ENCODE data around the gene EDC3.

Gene EDC3

GRCh38 chr15:74626752-74627692 is 68.8 kb downstream of the EDC3 start:
- DNase-seq (ENCODE audit: low read depth in 1 of 2, low spot score in 1 of 2), result no peak

GRCh38 chr15:74626336-74626735 is 69.5 kb downstream of the EDC3 start:
- no peak for DNase-seq (ENCODE audit: low read depth in 1 of 2, low spot score in 1 of 2)

- DNase-seq (ENCODE audit: low read depth in 1 of 2, low spot score in 1 of 2), result no peak
Observed at GRCh38 chr15:74625693-74626092, 70.1 kb downstream of the EDC3 start.

- DNase-seq (ENCODE audit: low read depth in 1 of 2, low spot score in 1 of 2), result no peak
Observed at GRCh38 chr15:74624020-74624602, 71.7 kb downstream of the EDC3 start.

GRCh38 chr15:74622758-74623157 is 73.1 kb downstream of the EDC3 start:
- no peak for DNase-seq (ENCODE audit: low read depth in 1 of 2, low spot score in 1 of 2)

GRCh38 chr15:74621936-74622335 is 73.9 kb downstream of the EDC3 start:
- no peak for DNase-seq (ENCODE audit: low read depth in 1 of 2, low spot score in 1 of 2)

- DNase-seq (ENCODE audit: low read depth in 1 of 2, low spot score in 1 of 2), result no peak
Observed at GRCh38 chr15:74621546-74621920, 74.3 kb downstream of the EDC3 start.

GRCh38 chr15:74620636-74621545 is 74.9 kb downstream of the EDC3 start:
- DNase-seq (ENCODE audit: low read depth in 1 of 2, low spot score in 1 of 2), result peak; percentile 36 to 70

- no peak for DNase-seq (ENCODE audit: low read depth in 1 of 2, low spot score in 1 of 2)
Observed at GRCh38 chr15:74619916-74620635, 75.7 kb downstream of the EDC3 start.

GRCh38 chr15:74618841-74619596 is 76.8 kb downstream of the EDC3 start:
- no peak for DNase-seq (ENCODE audit: low read depth in 1 of 2, low spot score in 1 of 2)

GRCh38 chr15:74616996-74617395 is 78.8 kb downstream of the EDC3 start:
- DNase-seq (ENCODE audit: low read depth in 1 of 2, low spot score in 1 of 2), result no peak

- peak; percentile 35 to 39 for DNase-seq (ENCODE audit: low read depth in 1 of 2, low spot score in 1 of 2)
Observed at GRCh38 chr15:74616366-74616939, 79.4 kb downstream of the EDC3 start.

GRCh38 chr15:74615508-74616365 is 80.1 kb downstream of the EDC3 start, which contains the start of gene CLK3:
CLK3 (plus strand) TSS chr15:74615836; CDS start chr15:74619197, 3,361 bp downstream.
- peak; percentile 89 to 91 for DNase-seq (ENCODE audit: low read depth in 1 of 2, low spot score in 1 of 2)

GRCh38 chr15:74614744-74615507 is 80.9 kb downstream of the EDC3 start:
- peak; percentile 62 to 71 for DNase-seq (ENCODE audit: low read depth in 1 of 2, low spot score in 1 of 2)

GRCh38 chr15:74613953-74614743 is 81.7 kb downstream of the EDC3 start:
- DNase-seq (ENCODE audit: low read depth in 1 of 2, low spot score in 1 of 2), result no peak

- no peak for DNase-seq (ENCODE audit: low read depth in 1 of 2, low spot score in 1 of 2)
Observed at GRCh38 chr15:74613089-74613952, 82.5 kb downstream of the EDC3 start.

All from activated CD4-positive, alpha-beta T cell treated with anti-CD3 and anti-CD28 coated beads, Interleukin-2, amount 50 U/mL, for 24 hours (primary cell).